Nephron progenitor cell (in vitro differentiated cells): ENCODE measurements around the gene CCDC38.
A peak's percentile ranks its signal among the peaks of the same experiment; 100 is the strongest.
"Not testable (repeated sequence)": the region's sequence is repeated elsewhere in the genome, so short reads cannot be mapped to it uniquely, and the experiment has no call there.

Experiments
- DNase-seq: peaks from one replicate; pipeline ENCODE4 v3.0.0; 2021
- H3K27ac Mint-ChIP-seq: 2 replicates; pipeline ENCODE4 v1.8.0; 2021; ENCODE audit warnings: mild to moderate bottlenecking, moderate library complexity, mixed read lengths
- H3K27me3 Mint-ChIP-seq: 2 replicates; pipeline ENCODE4 v1.8.0; 2021; ENCODE audit warnings: mild to moderate bottlenecking, low read depth, mixed read lengths; ENCODE audit not compliant: poor library complexity
- H3K36me3 Mint-ChIP-seq: 2 replicates; pipeline ENCODE4 v1.8.0; 2021; ENCODE audit warnings: low read depth, mixed read lengths
- H3K4me1 Mint-ChIP-seq: 2 replicates; pipeline ENCODE4 v1.8.0; 2021; ENCODE audit warnings: mixed read lengths
- H3K4me3 Mint-ChIP-seq: 2 replicates; pipeline ENCODE4 v1.8.0; 2021; ENCODE audit warnings: mild to moderate bottlenecking, moderate library complexity, mixed read lengths
- H3K9me3 Mint-ChIP-seq: 2 replicates; pipeline ENCODE4 v1.8.0; 2021; ENCODE audit warnings: mild to moderate bottlenecking, moderate library complexity, mixed read lengths
- CTCF ChIP-seq: fragments of 200-600 bp; sonication (generic); IDR thresholded peaks from 2 replicates; pipeline ENCODE4 v1.5.0; 2021; ENCODE audit warnings: antibody characterized with exemption

The CCDC38 gene

GRCh38 chr12:95976416-95976832 is 34.0 kb upstream of the CCDC38 start:
- Mint-ChIP-seq H3K27ac (no peak overlapping the region), H3K27me3 (no peaks in the 10 kb centered on the region), H3K4me1 (peaks cover 25% of the 10 kb centered on the region), H3K36me3 (no peaks in the 10 kb centered on the region), H3K4me3 (no peak overlapping the region), H3K9me3 (no peaks in the 10 kb centered on the region)
- DNase-seq: no peak
- no peak for TF ChIP-seq CTCF

GRCh38 chr12:95975491-95975890 is 33.1 kb upstream of the CCDC38 start:
- H3K27me3 Mint-ChIP-seq: no peaks in the 10 kb centered on the region
- no peak for DNase-seq
- no peak overlapping the region for H3K27ac Mint-ChIP-seq
- peaks cover 6% of the 10 kb centered on the region for H3K9me3 Mint-ChIP-seq
- no peak for TF ChIP-seq CTCF
- peaks cover under 1% of the 10 kb centered on the region for H3K36me3 Mint-ChIP-seq
- H3K4me3 Mint-ChIP-seq: no peak overlapping the region
- H3K4me1 Mint-ChIP-seq: peaks cover 33% of the 10 kb centered on the region

GRCh38 chr12:95974358-95974757 is 31.9 kb upstream of the CCDC38 start:
- DNase-seq: no peak
- Mint-ChIP-seq H3K27me3 (no peaks in the 10 kb centered on the region), H3K4me3 (no peak overlapping the region), H3K9me3 (peaks cover 13% of the 10 kb centered on the region), H3K36me3 (peaks cover 7% of the 10 kb centered on the region), H3K27ac (no peak overlapping the region), H3K4me1 (peaks cover 36% of the 10 kb centered on the region)
- TF ChIP-seq CTCF: no peak

GRCh38 chr12:95972832-95973456 is 30.5 kb upstream of the CCDC38 start:
- H3K27me3 Mint-ChIP-seq: no peaks in the 10 kb centered on the region
- peak overlapping the region; percentile 64 for H3K27ac Mint-ChIP-seq
- peaks cover 7% of the 10 kb centered on the region for H3K36me3 Mint-ChIP-seq
- H3K4me1 Mint-ChIP-seq: peaks cover 36% of the 10 kb centered on the region
- no peak for TF ChIP-seq CTCF
- peaks cover 13% of the 10 kb centered on the region for H3K9me3 Mint-ChIP-seq
- no peak for DNase-seq
- no peak overlapping the region for H3K4me3 Mint-ChIP-seq

- peaks cover 7% of the 10 kb centered on the region for H3K36me3 Mint-ChIP-seq
- H3K27me3 Mint-ChIP-seq: no peaks in the 10 kb centered on the region
- no peak overlapping the region for H3K4me3 Mint-ChIP-seq
- TF ChIP-seq CTCF: no peak
- DNase-seq: no peak
- no peak overlapping the region for H3K27ac Mint-ChIP-seq
- peaks cover 13% of the 10 kb centered on the region for H3K9me3 Mint-ChIP-seq
- peaks cover 47% of the 10 kb centered on the region for H3K4me1 Mint-ChIP-seq
These were observed 28.5 kb upstream of the CCDC38 start for GRCh38 chr12:95970905-95971304.

- not testable (repeated sequence) for H3K36me3 Mint-ChIP-seq, H3K4me3 Mint-ChIP-seq, H3K27ac Mint-ChIP-seq, DNase-seq, H3K27me3 Mint-ChIP-seq
- Mint-ChIP-seq H3K4me1 (peaks cover 43% of the 10 kb centered on the region), H3K9me3 (peaks cover 13% of the 10 kb centered on the region)
These were observed 26.7 kb upstream of the CCDC38 start for GRCh38 chr12:95969116-95969515.
